ENCODE results near the gene NEB. TPM values are rescaled to one million over a fixed set of nuclear protein-coding genes. Genes with fewer than 3 reads are reported as not detected.
"Not testable (repeated sequence)": the region's sequence is repeated elsewhere in the genome, so short reads cannot be mapped to it uniquely, and the experiment has no call there.

The NEB gene
- total RNA-seq, 2 donors from 2014 or later: 61.1 to 136 TPM

- Histone ChIP-seq H3K36me3 (no peaks in the 10 kb centered on the region), H3K27me3 (no peaks in the 10 kb centered on the region), H3K27ac (no peak overlapping the region), H3K4me1 (peaks cover 0 to 27% of the 10 kb centered on the region in 2 donors), H3K9me3 (no peaks in the 10 kb centered on the region), H3K4me3 (no peak overlapping the region)
- TF ChIP-seq CTCF (IDR thresholded peaks at IDR 0.05): no peak
- DNase-seq (ENCODE audit: low spot score): no peak
Observed at GRCh38 chr2:151757861-151758260, 23.6 kb upstream of the NEB start.

- TF ChIP-seq CTCF (IDR thresholded peaks at IDR 0.05): no peak
- H3K9me3 ChIP-seq: no peaks in the 10 kb centered on the region
Observed at GRCh38 chr2:151756820-151757219, 22.5 kb upstream of the NEB start.

GRCh38 chr2:151754253-151754897 lies 20.1 kb upstream of the NEB start:
- Histone ChIP-seq H3K27ac (peak overlapping the region in 1 of 2 donors; percentile 72), H3K36me3 (no peaks in the 10 kb centered on the region), H3K27me3 (no peaks in the 10 kb centered on the region), H3K9me3 (no peaks in the 10 kb centered on the region), H3K4me3 (no peak overlapping the region), H3K4me1 (peaks cover 0 to 27% of the 10 kb centered on the region in 2 donors)
- no peak for DNase-seq (ENCODE audit: low spot score)
- no peak for TF ChIP-seq CTCF (IDR thresholded peaks at IDR 0.05)

More at GRCh38 chr2:151756820-151757219, 22.5 kb upstream of the NEB start:
- DNase-seq (ENCODE audit: low spot score): no peak
- H3K27ac ChIP-seq: peak overlapping the region; percentile 8 to 72
- no peak overlapping the region for H3K4me3 ChIP-seq
- H3K4me1 ChIP-seq: peaks cover 0 to 27% of the 10 kb centered on the region in 2 donors
- H3K36me3 ChIP-seq: no peaks in the 10 kb centered on the region
- H3K27me3 ChIP-seq: no peaks in the 10 kb centered on the region

- Histone ChIP-seq H3K4me3 (no peak overlapping the region), H3K27ac (peak overlapping the region in 1 of 2 donors; percentile 72), H3K9me3 (no peaks in the 10 kb centered on the region), H3K27me3 (no peaks in the 10 kb centered on the region), H3K4me1 (peaks cover 0 to 27% of the 10 kb centered on the region in 2 donors), H3K36me3 (no peaks in the 10 kb centered on the region)
- TF ChIP-seq CTCF (IDR thresholded peaks at IDR 0.05): no peak
- no peak for DNase-seq (ENCODE audit: low spot score)
Observed at GRCh38 chr2:151753540-151753939, 19.3 kb upstream of the NEB start.

- H3K27ac ChIP-seq; H3K36me3 ChIP-seq; H3K27me3 ChIP-seq; DNase-seq (ENCODE audit: low spot score); H3K9me3 ChIP-seq; H3K4me1 ChIP-seq; H3K4me3 ChIP-seq: not testable (repeated sequence)
Observed at GRCh38 chr2:151745261-151745660, 11.0 kb upstream of the NEB start.

GRCh38 chr2:151730262-151730975 lies 3.9 kb downstream of the NEB start:
- Histone ChIP-seq H3K4me3 (no peak overlapping the region), H3K9me3 (no peaks in the 10 kb centered on the region), H3K27me3 (no peaks in the 10 kb centered on the region), H3K27ac (peak overlapping the region in 1 of 2 donors; percentile 15), H3K36me3 (no peaks in the 10 kb centered on the region), H3K4me1 (no peaks in the 10 kb centered on the region)
- no peak for TF ChIP-seq CTCF (IDR thresholded peaks at IDR 0.05)
- DNase-seq (ENCODE audit: low spot score): no peak

Data from right atrium auricular region (tissue), 2 donors.